IPS-15b (cell line): ENCODE results near the gene SLC16A1.
"Not testable (repeated sequence)": the region's sequence is repeated elsewhere in the genome, so short reads cannot be mapped to it uniquely, and the experiment has no call there.

Experiments used
- H3K27me3 ChIP-seq: one replicate; pipeline ENCODE4 v1.6.1; 2013; ENCODE audit warnings: low read length; ENCODE audit not compliant: control insufficient read depth, insufficient read depth
- H3K36me3 ChIP-seq: one replicate; pipeline ENCODE4 v1.6.1; 2013; ENCODE audit warnings: low read length; ENCODE audit not compliant: control insufficient read depth, insufficient read depth
- H3K4me1 ChIP-seq: one replicate; pipeline ENCODE4 v1.6.1; 2013; ENCODE audit warnings: mild to moderate bottlenecking, low read length; ENCODE audit not compliant: control insufficient read depth, insufficient read depth
- H3K4me3 ChIP-seq: one replicate; pipeline ENCODE4 v1.5.1; 2013; ENCODE audit warnings: low read depth, low read length
- H3K9ac ChIP-seq: one replicate; pipeline ENCODE4 v1.6.1; 2013; ENCODE audit warnings: low read depth, mild to moderate bottlenecking, low read length
- H3K9me3 ChIP-seq: one replicate; pipeline ENCODE4 v1.6.1; 2013; ENCODE audit warnings: mild to moderate bottlenecking, low read length; ENCODE audit not compliant: control insufficient read depth, insufficient read depth

Gene SLC16A1

GRCh38 chr1:112985123-112985522 is 29.1 kb upstream of the SLC16A1 start:
- no peaks in the 10 kb centered on the region for H3K27me3 ChIP-seq
- no peak overlapping the region for H3K9ac ChIP-seq
- no peaks in the 10 kb centered on the region for H3K36me3 ChIP-seq
- no peak overlapping the region for H3K4me3 ChIP-seq
- no peaks in the 10 kb centered on the region for H3K9me3 ChIP-seq
- no peaks in the 10 kb centered on the region for H3K4me1 ChIP-seq

GRCh38 chr1:112983537-112984131 is 27.6 kb upstream of the SLC16A1 start:
- Histone ChIP-seq H3K36me3 (no peaks in the 10 kb centered on the region), H3K27me3 (no peaks in the 10 kb centered on the region), H3K4me1 (no peaks in the 10 kb centered on the region), H3K9me3 (no peaks in the 10 kb centered on the region), H3K4me3 (no peak overlapping the region), H3K9ac (no peak overlapping the region)

- Histone ChIP-seq H3K27me3 (no peaks in the 10 kb centered on the region), H3K36me3 (no peaks in the 10 kb centered on the region), H3K9ac (no peak overlapping the region), H3K4me1 (no peaks in the 10 kb centered on the region), H3K9me3 (no peaks in the 10 kb centered on the region), H3K4me3 (no peak overlapping the region)
Observed at GRCh38 chr1:112982853-112983536, 27.0 kb upstream of the SLC16A1 start.

DNA sequence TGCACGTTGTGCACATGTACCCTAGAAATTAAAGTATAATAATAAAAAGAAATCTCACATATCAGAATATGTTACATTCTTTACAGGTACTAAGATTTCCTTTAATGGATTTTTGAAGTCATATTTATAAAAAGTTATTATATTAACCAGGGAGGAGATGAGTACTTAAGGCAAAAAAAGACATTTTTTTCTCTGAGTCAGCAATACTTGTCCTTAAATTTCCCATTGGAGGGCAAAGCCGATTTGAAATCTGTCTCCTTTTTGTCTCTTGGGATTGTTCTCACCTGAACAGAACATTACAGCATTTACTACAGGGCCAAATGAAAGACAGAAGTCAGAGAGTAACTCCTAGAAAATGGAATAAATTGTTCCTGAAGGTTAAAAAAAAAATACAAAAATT is 26.3 kb upstream of the SLC16A1 start:
- Histone ChIP-seq H3K9ac (no peak overlapping the region), H3K27me3 (no peaks in the 10 kb centered on the region), H3K36me3 (peaks cover 1% of the 10 kb centered on the region), H3K4me3 (no peak overlapping the region), H3K4me1 (no peaks in the 10 kb centered on the region), H3K9me3 (no peaks in the 10 kb centered on the region)

DNA sequence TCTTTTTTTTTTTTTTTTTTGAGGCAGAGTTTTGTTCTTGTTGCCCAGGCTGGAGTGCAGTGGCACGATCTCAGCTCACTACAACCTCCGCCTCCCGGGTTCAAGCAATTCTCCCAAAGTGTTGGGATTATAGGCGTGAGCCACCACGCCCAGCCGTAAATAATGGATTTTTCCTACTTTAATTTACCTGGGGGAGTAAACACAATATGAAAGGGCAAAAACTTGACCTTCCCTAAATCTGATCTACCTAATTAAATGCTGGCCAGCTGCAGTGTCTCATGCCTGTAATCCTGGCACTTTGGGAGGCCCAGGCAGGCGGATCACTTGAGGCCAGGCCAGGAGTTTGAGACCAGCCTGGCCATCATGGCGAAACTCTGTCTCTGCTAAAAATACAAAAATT is 25.8 kb upstream of the SLC16A1 start:
- H3K9ac ChIP-seq, H3K9me3 ChIP-seq, H3K4me3 ChIP-seq, H3K27me3 ChIP-seq, H3K36me3 ChIP-seq, H3K4me1 ChIP-seq: not testable (repeated sequence)

DNA sequence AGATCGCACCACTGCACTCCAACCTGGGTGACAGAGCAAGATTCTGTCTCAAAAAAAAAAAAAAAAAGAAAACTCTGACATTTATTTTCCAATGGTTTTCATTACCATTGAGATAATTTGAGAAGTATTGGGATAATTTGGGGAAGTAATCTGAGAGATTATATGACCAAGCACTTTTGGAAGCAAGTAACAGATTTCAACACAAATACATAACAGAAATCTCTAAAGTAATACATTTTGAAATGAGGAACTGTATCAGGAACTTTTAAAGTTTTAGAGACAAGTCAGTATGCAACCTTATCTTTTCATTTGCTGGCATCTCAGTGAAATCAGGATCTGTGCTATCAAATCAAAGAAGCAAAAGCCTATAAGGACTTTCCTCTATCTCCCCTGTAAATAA is 25.4 kb upstream of the SLC16A1 start:
- peaks cover 2% of the 10 kb centered on the region for H3K36me3 ChIP-seq
- H3K4me1 ChIP-seq = no peaks in the 10 kb centered on the region
- no peaks in the 10 kb centered on the region for H3K27me3 ChIP-seq
- no peak overlapping the region for H3K4me3 ChIP-seq
- no peaks in the 10 kb centered on the region for H3K9me3 ChIP-seq
- H3K9ac ChIP-seq = no peak overlapping the region

DNA sequence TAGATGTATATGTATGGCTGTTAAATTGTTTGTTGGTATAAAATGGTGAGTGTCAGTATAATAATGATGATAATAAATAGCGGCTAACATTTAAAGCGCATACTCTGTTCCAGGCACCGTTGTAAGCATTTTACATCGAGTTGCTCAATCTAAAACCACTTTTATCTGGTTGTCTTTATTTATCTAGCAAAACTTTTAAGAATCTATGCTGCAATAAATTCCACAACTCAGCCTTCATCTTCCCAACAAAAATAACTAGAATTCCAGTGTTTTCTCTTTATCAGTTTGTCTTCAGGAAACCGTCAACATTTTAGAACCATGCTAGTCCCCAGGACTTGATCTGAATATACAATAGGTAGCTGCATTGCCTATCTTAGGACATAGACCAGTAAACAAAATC is 19.3 kb upstream of the SLC16A1 start:
- peaks cover 8% of the 10 kb centered on the region for H3K36me3 ChIP-seq
- no peak overlapping the region for H3K9ac ChIP-seq
- H3K27me3 ChIP-seq = no peaks in the 10 kb centered on the region
- H3K9me3 ChIP-seq = no peaks in the 10 kb centered on the region
- no peaks in the 10 kb centered on the region for H3K4me1 ChIP-seq
- H3K4me3 ChIP-seq = no peak overlapping the region

GRCh38 chr1:112974646-112975045 is 18.6 kb upstream of the SLC16A1 start:
- no peak overlapping the region for H3K9ac ChIP-seq
- peaks cover 8% of the 10 kb centered on the region for H3K36me3 ChIP-seq
- no peaks in the 10 kb centered on the region for H3K9me3 ChIP-seq

DNA sequence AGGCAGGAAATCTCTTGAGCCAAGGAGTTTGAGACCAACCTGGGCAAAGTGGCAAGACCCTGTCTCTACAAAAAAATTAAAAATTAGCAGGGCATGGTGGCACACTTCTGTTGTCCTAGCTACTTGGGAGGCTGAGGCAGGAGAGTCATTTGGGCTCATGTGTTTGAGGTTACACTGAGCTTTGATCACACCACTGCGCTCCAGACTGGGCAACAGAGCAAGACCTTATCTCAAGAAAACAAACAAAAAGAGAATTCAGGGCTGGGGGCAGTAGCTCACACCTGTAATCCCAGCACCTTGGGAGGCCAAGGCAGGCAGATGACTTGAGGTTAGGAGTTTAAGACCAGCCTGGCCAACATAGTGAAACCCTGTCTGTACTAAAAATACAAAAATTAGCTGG is 17.8 kb upstream of the SLC16A1 start:
- no peaks in the 10 kb centered on the region for H3K9me3 ChIP-seq
- no peaks in the 10 kb centered on the region for H3K27me3 ChIP-seq
- no peak overlapping the region for H3K4me3 ChIP-seq
- H3K9ac ChIP-seq = no peak overlapping the region
- H3K36me3 ChIP-seq = peaks cover 8% of the 10 kb centered on the region
- no peaks in the 10 kb centered on the region for H3K4me1 ChIP-seq

More at GRCh38 chr1:112974646-112975045, 18.6 kb upstream of the SLC16A1 start:
- Histone ChIP-seq H3K27me3 (no peaks in the 10 kb centered on the region), H3K4me1 (no peaks in the 10 kb centered on the region), H3K4me3 (no peak overlapping the region)

- no peak overlapping the region for H3K4me3 ChIP-seq
- no peaks in the 10 kb centered on the region for H3K9me3 ChIP-seq
- peaks cover 12% of the 10 kb centered on the region for H3K36me3 ChIP-seq
Observed at GRCh38 chr1:112971006-112971405, 15.0 kb upstream of the SLC16A1 start.

DNA sequence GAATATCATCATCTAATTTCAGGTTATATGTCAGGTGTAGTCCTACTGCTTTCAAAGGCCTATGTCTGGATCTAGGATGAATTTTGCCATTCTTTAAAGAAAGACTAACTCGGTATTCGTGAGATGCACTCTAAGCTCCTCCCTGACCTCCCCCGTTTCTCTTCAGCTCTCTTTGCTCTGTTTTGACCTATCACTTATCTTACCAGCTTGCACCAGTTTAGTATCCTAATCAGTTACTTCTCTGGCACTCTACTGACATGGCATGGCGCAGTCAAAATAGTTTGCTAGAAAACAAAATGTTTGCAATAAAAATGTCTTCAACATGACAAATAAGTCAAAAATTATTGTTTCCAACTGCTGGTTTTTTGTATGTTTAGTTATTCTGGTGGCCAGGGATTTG is 8.4 kb upstream of the SLC16A1 start:
- Histone ChIP-seq H3K36me3 (peaks cover 7% of the 10 kb centered on the region), H3K9ac (no peak overlapping the region), H3K9me3 (no peaks in the 10 kb centered on the region), H3K27me3 (no peaks in the 10 kb centered on the region), H3K4me1 (no peaks in the 10 kb centered on the region), H3K4me3 (no peak overlapping the region)

More at GRCh38 chr1:112971006-112971405, 15.0 kb upstream of the SLC16A1 start:
- Histone ChIP-seq H3K4me1 (no peaks in the 10 kb centered on the region), H3K27me3 (no peaks in the 10 kb centered on the region), H3K9ac (no peak overlapping the region)

- Histone ChIP-seq H3K27me3 (no peaks in the 10 kb centered on the region), H3K9ac (no peak overlapping the region), H3K4me3 (no peak overlapping the region), H3K36me3 (no peaks in the 10 kb centered on the region), H3K4me1 (no peaks in the 10 kb centered on the region), H3K9me3 (no peaks in the 10 kb centered on the region)
Observed at GRCh38 chr1:112961072-112961471, 5.1 kb upstream of the SLC16A1 start.
